ENCODE measurements around the gene LDLRAP1.
A peak's percentile ranks its signal among the peaks of the same experiment; 100 is the strongest.

Gene LDLRAP1

DNA sequence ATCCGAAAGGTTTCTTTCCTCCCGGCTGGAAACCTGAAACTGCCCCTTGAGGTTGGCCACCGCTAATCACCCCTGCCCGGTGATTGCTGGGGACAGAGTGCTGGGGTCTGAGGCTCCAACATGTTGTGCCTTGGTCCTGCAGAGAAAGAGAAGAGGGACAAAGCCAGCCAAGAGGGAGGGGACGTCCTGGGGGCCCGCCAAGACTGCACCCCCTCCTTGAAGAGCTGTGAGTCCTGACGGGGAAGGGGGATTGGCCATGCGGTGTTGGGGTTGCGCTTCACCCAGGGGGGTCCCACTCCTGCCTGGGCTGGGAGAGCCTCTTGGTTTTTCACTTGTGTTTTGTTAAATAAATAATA is 19.5 kb downstream of the LDLRAP1 start:
- no peak for DNase-seq (ENCODE audit: low read depth)

DNA sequence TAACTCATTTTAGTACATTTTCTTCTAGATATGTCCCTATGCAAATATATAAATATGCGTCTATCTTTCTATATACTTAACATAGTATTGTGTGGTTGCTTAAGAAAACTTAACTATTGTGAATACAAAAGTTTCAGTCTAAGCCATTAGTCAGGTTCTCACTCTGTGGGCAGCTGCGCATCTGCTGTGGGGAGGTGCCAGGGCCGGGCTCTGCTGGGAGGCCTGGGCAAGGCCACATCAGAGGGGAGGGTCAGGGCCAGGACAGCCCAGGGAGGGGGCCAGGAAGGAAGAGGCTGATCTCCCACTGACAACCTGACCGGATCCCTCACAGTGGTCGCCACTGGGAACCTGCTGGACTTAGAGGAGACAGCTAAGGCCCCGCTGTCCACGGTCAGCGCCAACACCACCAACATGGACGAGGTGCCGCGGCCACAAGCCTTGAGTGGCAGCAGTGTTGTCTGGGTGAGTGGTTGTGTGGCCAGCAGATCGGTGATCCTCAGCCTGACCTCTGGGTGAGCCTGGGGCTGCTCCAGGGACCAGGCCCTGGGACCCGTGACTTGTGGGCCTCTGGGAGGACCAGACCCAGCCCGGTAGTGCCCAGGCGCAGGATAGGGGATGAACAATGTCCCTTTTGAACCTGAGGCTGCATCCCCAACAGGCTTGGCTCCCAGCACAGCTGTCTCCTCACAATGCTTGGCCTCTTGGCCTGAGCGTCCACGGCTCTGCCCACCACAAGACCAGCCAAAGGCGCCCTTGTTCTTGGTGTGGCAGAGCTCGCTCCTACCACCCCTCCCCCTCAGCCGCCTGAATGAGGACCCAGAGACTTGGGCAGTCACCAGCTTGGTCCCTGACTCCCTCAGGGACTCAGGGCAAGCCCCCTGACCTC is 20.2 kb downstream of the LDLRAP1 start:
- DNase-seq (ENCODE audit: low read depth): no peak

DNA sequence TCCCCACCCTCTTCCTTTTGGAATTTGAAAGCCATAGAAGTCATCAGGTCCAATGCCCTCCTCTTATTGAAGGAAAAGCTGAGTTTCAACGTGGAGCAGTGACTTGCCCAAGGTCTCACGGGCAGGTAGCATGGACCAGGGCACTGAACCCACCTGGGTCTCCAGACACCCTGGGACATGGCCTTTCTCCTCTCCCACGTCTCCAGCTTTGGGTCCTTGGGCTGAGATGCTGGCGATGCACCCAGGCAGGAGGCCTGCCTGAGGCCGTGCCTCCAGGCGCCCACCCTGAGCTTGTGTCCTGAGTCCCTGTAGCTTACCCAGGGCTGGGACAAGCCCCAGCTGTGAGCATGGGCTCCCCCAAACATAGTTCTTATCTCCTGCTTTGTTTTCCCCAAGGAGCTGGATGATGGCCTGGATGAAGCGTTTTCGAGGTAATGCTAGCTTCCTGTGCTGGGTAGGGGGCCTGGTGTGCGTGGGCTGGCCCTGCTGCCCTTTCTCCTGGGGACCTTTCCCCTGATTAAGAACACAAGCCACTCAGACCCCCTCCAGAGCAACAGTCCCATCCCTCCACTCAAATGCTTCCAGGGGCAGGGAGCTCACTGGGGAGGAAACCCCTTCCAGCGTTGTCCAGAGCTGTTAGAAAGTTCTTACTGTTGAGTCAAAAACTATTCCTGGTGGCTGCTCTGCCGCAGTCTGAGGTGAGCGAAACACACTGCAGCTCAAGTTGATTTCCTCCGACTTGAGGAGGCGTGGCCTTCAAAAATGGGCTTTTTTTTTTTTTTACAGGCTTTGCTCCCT is 21.6 kb downstream of the LDLRAP1 start:
- DNase-seq (ENCODE audit: low read depth): no peak

DNA sequence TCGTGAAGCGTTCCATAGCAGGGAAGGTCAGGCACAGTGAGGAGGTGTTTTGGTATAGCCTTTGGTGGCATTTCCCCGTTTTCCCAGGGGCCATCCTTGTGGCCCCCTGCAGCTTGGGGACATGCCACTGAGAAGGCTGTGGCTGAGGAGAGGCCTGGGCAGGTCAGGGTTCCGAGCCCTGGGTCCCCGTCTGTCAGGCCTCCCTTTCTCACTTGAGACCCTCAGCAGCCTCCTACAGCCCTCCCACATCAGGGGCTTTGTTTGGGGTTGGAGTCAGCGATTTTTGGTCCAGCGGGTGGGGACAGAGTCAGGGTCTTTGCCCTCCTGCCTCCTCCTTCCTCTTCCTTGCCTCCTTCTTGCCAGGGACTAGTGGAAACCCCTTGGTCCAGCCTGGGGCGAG is 22.2 kb downstream of the LDLRAP1 start:
- no peak for DNase-seq (ENCODE audit: low read depth)

DNA sequence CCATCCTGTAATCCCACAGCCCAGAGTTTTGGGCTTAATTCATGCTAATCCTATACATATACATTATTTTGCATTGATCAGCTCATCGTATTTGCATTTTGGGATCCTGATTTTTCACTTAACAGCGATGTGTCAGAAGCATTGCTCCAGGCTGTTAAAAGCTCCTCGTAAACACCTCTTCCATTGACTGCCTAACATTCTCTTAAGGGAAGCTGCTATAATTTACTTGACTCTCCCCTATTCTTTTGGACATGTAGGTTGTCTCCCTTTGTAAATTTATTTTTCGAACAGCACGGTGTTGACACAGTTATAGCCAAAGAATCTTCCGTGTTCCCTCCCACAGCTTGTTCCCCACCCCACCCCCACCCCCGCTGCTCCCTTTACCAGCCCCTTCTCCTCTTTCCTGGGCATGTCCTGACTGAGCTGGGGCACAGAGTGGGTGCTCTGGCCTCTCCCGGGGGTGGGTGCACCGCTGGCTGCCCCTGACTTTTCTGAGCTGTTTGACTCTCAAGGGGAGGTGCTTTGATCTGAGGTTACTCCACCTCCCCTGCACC is 22.8 kb downstream of the LDLRAP1 start:
- no peak for DNase-seq (ENCODE audit: low read depth)

DNA sequence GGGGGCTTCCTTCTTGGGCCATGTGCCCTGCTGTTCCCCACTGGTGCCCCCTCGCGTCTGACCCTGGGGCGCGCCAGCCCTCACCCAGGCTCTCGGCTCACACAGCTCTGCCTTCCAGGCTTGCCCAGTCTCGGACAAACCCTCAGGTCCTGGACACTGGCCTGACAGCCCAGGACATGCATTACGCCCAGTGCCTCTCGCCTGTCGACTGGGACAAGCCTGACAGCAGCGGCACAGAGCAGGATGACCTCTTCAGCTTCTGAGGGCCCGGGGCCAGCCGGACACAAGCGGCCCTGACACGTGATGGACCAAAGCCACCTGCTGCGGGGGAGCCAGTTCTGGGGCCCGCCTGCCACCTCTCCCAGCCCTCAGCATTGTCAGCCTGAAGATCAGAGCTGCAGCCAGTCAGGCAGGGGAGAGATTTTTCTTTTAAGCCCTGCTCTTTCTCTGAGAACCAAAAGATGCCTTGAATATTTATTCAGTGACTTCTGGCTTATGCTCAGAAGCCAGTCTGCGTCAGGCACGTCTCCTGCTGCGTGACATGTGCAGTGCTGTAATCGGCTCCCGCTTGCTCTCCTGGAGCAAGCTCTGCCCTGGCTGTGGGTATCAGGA is 23.4 kb downstream of the LDLRAP1 start:
- DNase-seq (ENCODE audit: low read depth): peak; percentile 75

DNA sequence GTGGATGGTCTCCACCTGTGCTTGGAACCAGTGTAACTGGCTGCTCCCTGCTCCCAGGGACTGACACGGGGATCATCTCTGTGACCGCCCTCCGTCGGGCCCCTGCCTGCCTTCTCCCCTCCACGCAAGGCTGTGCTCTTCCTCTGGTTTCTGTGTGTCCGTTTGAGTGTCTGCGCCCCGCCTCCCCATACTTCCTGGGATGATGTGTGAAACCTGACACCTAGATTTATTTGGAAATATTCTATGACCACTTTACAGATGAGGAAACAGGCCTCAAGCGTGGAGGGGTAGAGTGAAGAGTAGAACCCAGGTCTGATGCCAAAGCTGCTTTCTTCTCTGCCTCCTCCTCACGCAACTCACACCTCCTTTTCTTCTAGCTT is 24.3 kb downstream of the LDLRAP1 start:
- DNase-seq (ENCODE audit: low read depth): no peak

DNA sequence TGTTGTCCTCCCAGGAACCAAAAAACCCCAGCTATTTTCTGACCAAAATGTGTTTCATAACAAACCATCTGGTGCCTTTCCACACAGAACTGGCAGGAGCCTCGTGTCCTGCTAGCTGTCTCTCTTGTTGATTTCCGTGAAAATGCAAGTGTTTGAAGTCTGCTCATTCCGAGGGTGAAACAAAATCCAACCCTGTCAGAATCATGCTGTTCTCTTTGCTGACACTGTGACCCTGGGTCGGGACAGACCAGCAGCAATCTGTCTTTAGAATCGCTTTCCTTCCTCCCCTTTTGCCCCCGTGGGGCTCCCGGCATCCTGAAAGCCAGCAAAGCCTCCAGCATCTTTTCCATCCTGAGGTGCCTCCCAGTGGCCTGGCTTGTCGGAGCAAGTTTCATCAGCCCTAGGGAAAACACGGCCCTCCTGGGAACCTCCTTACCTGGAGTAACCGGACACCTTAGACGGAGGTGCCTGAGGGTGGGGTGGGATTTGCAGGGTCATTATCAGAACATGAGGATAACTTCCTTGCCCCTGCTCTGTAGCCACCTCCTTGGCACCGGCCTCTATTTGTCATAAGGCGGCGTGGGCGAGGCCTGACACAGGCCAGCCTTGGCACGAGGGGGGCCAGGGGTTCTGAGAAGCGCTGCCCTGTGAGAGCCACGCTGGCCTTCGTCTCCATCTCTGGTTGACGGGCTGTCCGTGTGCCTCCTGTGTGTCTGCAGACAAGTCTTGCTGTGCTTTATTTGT is 24.9 kb downstream of the LDLRAP1 start:
- DNase-seq (ENCODE audit: low read depth): peak; percentile 65

DNA sequence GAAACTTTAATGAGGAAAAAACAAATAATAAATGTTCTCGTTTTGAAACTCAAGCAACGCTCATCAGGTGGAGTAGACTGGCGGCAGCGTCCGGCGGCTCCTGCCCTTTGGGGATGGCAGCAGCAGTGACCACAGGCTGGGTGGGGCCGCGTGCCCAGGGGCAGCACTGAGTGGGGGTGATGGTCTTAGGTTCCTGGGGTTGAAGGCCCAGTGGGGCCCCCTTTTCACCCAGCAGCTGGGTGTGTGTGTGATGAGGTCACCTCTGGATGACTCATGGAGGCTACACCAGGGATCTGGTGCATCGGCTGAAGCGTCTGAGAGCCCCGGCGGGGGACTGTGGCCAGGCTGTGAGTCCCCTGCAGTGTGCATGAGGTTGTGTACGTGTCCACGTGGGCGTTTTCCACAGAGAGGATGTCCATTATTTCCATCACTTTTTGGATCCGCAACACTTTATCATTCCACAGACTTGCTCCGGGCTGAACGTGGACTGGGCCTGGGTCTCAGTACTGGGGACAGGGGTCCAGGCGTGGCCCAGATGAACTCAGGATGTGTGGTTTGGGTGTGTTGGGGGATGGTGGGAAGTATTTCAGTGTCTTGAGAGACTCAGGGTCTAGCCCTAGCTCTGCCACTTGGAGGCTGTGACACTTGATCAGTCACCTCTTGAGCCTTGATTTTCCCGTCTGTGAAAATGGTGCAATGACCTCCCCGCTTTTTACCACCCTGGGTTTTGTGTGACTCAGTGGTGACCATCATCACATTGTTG is 25.6 kb downstream of the LDLRAP1 start:
- peak; percentile 71 for DNase-seq (ENCODE audit: low read depth)

DNA sequence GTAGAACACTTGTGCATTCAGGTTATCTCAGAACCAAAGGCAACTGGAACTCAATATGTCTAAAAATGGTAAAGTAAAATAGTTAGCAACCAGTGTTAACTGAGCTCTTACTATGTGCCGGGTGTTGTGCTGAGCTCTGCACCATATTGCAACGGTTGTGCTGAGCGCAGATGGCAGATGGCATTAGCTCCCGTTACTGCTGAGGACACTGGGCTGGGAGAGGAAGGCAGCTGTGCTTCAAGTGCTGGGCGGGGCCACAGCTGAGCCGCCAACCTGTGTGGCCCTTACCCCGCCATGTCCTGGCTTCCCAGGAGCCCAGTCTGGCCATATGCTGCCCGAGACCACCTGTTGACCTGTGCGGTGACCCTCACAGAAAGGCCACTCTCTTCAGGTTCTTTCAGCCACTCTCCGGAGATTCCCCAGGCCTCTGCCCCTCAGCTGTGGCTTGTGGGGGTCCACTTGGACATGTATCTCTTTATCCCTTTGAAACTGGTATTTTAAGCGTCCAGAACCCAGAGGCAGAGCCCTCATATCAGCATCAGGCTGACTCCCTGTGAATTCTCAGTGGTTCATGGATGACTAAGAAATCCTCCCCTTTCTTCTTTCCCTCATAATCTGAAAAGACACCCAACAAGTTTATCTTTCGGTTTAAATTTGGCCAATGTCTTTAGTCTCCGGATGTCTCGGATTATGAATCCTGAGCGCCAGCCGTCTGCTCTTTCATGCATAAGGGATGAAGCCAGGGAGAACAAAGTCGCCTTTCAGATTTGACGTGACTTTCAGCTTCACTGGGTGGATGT is 26.4 kb downstream of the LDLRAP1 start:
- no peak for DNase-seq (ENCODE audit: low read depth)

DNA sequence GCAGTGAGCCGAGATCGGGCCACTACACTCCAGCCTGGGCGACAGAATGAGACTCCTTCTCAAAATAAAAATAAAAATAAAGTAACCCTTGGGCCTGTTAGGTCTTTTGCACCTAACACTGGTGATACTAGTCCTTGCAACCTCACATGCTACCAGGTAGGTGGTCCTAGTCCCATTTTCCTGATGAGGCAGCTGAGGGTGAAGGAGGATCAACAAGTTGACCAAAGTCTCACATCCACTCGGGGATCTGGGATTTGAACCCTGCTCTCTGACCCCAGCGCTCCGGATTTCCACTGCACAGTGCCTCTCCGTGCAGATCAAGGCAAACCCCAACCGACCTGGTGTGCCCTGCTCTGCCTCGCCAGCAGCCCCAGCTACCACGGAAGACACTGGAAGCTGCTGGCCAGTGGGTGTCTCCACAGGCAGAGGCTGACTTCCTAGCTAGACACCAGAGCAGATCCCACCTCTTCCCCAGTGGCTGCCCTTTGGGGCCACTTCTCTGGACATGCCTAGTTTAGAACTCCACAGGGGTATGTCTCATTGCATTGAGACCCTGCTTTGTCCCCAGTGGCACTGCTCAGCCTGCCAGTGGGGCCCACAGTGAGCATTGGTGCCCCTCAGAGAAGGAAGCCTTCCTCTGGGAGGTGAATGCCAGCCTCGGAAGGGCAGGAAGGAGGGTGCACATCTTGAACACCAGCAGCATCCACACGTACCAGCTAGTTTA is 27.6 kb downstream of the LDLRAP1 start:
- DNase-seq (ENCODE audit: low read depth): no peak

DNA sequence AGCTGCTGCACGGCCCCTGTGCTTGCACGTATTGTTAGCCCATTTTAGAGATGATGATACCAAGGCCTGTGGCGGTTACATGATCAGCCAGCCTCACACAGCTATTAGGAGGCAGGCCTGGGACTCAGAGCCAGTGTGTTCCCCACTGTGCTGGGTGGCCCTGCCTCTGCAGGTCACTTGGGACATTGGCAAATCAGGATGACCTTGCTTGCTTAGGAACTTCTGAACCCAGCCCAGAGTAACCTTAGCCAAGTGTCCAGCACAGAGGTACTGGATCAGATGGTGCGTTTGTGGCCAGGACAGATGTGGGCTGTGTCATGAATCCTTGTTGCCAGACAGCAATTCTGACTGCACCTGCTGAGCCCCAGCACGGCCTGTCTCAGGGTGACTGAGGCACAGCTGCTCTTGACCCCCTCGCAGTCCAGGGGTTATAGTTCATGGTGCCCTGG is 28.1 kb downstream of the LDLRAP1 start:
- no peak for DNase-seq (ENCODE audit: low read depth)

DNA sequence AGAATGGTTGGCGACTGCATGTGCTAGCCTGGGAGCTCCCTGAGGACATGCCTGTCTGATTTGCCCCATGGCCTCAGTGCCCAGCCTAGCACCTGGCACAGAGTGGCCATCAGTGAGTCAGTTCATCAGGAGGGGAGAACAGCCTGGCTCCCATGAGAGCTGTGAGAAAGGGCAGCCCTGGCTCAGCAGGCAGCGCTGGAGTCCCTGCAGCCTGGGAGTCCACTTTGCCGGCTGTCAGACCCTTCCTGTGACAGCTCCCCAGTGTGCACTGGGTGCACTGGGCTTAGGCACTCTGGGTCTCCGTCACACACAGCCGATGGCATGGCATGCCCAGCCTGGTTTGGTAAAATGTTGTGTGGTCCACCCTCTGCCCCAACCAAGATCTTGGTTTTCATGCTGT is 28.7 kb downstream of the LDLRAP1 start:
- no peak for DNase-seq (ENCODE audit: low read depth)

DNA sequence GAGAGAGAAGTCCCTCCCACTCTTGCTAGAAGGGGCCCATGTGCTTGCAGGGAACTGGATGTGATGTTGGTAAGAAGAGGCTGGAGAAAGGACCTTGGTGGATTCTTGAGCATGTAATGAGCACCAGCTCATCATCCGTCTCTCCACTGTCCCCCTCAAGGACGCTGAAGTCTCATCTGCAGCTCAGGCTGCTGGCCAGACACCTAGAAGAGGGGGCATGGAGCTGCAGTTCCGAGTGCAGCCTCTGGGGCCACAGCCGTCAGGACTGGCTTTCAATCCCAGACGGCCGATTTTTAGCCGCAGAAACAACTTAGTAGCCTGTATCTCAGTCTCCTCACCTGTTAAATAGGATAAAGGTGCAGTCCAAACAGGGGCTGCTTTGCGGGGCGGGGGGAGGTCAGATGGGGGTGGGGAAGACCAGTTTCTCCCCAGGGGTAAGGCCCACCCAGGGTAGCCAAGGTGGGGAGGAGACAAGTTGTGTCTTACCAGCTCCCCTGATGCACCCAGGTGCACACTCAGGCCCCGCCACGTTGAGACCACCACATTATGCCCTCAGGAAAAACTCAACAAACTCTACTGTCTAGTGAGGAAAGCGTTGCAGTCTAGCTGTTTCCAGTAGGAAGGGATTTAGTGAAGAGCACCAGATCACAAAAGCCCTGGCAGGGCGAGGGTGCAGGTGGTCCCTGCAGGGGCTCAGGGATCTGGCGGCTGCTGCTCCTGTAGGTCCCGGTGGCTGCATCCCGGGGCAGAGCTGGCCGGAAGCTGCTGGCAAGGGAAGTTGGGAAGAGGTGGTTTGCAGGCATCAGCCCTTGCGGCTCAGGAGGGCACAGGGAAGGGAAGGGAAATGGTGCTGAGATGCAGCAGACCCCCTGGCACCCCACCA is 29.5 kb downstream of the LDLRAP1 start:
- DNase-seq (ENCODE audit: low read depth): peak; percentile 10

DNA sequence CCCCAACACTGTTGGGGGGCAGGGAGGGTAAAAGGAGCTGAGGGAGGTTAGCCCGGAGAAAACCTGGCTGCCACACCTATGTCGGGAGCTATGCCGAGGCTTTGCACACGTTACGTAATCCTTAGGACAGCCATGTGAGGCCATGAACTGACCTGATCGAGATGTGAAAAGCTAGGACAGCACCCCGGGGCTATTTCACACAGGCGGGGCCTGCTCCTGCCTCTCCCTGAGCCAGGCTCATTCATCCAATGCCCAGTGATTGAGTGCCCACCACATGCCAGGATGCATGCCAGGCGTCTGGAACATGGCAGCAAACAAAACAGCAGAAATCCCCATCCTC is 30.2 kb downstream of the LDLRAP1 start:
- no peak for DNase-seq (ENCODE audit: low read depth)

DNA sequence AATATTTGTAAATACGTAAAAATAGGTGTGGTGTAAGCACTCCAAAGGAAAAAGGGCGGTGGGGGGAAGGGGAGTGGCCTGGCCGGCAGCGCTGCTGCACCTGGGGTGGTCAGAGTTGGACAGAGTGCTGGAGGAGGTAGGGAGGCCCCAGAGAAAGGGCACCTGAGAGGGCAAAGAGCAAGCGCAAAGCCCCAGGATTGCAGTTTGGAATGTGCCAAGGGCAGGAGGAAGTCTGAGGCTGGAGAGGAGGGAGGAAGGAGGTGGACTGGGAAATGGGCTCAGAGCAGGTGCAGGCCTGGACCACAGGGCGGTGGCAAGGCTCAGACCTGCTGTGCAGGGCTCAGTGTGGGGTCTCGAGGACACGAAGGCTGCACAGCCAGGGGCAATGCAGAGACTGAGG is 30.6 kb downstream of the LDLRAP1 start:
- DNase-seq (ENCODE audit: low read depth): no peak

DNA sequence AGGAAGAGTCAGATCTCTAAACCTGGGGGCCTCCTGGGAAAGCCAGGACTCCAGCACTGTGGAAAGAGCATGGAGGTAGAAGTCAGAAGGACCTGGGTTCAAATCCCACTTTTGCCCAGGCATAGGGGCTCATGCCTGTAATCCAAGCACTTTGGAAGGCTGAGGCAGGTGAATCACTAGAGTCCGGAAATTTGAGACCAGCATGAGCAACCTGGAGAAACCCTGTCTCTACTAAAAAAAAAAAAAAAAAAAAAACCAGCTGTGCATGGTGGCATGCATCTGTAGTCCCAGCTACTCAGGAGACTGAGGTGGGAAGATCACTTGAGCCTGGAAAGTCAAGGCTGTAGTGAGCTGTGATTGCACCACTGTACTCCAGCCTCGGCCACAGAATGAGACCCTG is 31.8 kb downstream of the LDLRAP1 start:
- DNase-seq (ENCODE audit: low read depth): no peak

DNA sequence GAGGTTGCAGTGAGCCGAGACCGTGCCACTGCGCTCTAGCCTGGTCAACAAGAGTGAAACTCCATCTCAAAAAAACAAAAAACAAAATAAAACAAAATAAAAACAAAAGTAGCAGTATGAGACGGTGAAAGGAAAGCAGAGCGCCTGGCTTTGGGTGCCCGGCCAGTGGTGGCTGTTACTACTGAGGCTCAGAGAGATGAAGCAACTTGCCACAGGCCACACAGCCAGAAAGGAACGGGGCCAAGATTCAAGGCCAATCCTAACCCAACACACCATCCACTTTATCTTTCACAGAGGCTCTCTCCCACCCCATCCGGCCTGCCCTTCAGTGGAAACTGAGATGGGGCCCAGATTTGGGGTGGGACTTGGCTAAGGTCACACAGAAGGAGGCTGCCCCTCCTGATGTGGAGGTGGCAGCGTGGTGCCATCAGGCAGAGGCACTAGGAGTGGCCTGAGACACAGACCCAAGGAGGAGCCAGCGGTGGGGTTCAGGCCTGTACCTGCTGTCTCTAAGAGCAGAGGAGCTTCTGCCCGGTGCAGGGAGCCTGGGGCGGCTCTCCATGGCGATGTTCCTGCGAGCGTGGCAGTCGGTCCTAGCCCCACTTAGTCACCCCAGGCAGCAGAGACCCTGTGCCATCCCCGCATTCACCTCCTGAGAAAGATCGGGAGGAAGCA is 33.2 kb downstream of the LDLRAP1 start:
- DNase-seq (ENCODE audit: low read depth): no peak
